GM21717 (cell line): Measurements from ENCODE around the gene SYNGR3.
"Not testable (repeated sequence)": the region's sequence is repeated elsewhere in the genome, so short reads cannot be mapped to it uniquely, and the experiment has no call there.

ENCODE experiments used
- ATAC-seq: cut with Tn5 transposase; IDR thresholded peaks from one replicate; pipeline ENCODE4 v1.9.1; 2021; ENCODE audit warnings: mild to moderate bottlenecking, moderate library complexity; ENCODE audit not compliant: unreplicated experiment

Gene SYNGR3

GRCh38 chr16:2027024-2028010, 37.5 kb downstream of the SYNGR3 start:
- no peak for ATAC-seq

- ATAC-seq = no peak
These were observed 38.4 kb downstream of the SYNGR3 start for GRCh38 chr16:2028146-2028545.

DNA sequence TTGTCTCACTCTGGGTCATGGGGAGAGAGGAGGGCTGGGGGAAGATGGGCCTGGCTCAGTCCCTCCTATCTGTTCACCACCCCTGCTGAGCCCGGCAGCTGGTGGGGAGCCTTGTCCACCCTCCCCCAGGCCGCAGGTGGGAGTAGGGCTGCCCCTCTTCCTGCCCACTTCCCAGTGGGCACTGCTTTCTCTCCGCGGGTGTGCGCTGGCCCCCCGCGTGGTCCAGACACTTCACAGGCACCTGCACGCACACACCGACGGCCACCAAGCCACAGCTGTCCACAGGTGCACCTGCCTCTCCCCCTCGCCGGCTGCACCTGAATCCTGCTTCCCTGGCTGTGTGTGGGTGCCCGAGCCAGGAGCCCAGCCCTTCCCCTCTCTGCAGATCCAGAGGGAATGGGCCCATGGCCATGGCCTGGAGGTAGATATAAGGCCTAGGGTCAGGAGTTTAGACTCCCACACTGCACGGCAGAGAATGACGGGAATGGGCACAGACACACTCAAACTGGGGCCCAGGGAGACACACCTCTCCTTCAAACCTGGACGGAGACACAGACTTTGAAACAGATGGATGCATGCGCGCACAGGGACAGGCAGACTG, 39.0 kb downstream of the SYNGR3 start:
- ATAC-seq = no peak

DNA sequence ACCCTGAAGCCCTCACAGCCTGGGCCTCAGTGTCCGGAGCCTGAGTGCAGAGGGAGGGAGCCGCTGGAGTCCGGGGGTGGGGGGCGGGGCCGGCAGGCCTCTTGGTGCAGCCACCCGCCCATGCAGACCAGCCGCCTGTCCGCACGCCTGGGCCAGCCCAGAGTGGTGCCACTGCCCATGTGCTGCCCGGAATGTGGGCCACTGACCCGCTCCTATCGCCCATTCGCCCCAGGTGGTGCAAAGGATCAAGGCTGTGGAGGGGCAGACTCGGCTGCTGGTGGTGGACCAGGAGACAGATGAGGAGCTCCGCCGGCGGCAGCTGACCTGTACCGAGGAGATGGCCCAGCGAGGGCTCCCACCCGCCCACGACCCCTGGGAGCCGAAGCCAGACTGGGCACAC, 39.6 kb downstream of the SYNGR3 start:
- ATAC-seq = no peak

- ATAC-seq = no peak
These were observed 40.3 kb downstream of the SYNGR3 start for GRCh38 chr16:2030036-2030435.

- ATAC-seq = no peak
These were observed 41.4 kb downstream of the SYNGR3 start for GRCh38 chr16:2031081-2031577.

DNA sequence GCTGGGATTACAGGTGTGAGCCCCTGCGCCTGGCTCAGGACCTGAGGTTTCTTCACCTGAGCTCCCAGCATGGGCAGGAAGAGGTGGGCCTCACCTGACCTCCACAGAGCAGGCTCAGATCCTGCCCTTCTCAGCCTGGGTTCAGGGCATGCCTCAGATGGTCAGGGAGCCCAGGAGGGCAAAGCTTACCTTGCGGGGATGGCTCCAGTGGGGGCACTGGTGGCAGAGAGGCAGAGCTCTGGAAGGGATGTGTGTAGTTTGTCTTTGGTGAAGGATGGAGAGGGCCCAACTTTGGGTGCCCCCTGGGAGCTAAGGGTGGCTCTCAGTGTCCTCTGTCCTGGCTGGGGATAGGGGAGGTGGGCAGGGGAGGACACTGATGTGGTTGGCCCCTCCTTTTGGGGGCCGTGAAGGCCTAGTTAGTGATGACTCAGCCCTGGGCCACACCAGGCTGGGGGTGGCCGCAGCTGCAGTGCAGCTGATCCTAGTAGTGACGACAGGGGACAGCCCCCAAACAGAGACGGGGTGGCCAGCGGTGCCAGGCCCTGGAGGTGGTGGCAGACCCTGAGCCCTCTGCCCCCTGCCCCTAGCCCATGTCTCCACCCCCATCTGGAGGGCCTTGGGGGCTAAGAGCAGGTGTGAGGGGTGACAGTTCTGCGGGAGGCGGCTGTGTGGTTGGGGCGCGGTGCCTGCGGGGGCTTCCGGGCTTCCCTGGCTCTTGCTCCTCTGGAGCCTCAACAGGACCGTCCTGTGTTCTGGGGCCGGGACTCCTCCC, 42.7 kb downstream of the SYNGR3 start:
- ATAC-seq = no peak

- no peak for ATAC-seq
These were observed 43.5 kb downstream of the SYNGR3 start for GRCh38 chr16:2033057-2033908.

DNA sequence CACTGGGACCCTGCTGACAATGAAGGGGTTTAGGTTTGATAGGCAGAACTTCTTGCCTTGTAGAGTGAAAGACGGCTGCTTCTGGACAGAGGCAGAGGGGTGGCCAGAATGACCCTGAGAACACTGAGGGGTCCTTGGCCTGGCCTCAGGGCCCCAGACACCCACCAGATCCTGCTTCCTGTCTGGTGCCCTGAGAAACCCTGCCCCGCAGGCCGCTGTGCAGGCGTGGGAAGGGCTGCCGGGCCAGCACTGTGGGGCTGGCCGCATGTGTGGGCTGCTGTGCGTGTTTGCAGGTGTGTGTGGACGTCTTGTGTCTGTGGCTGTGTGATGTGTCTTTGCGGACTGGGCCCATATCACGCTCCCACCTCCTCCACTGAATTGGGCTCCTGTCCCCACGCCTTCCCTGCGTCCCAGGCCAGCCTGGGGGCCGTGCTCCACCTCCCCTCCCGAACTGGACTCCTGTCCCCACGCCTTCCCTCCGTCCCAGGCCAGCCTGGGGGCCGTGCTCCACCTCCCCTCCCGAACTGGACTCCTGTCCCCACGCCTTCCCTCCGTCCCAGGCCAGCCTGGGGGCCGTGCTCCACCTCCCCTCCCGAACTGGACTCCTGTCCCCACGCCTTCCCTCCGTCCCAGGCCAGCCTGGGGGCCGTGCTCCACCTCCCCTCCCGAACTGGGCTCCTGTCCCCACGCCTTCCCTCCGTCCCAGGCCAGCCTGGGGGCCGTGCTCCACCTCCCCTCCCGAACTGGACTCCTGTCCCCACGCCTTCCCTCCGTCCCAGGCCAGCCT, 44.3 kb downstream of the SYNGR3 start:
- not testable (repeated sequence) for ATAC-seq

- no peak for ATAC-seq
These were observed 45.1 kb downstream of the SYNGR3 start for GRCh38 chr16:2034696-2035430.

- ATAC-seq = no peak
These were observed 45.8 kb downstream of the SYNGR3 start for GRCh38 chr16:2035431-2036199.

DNA sequence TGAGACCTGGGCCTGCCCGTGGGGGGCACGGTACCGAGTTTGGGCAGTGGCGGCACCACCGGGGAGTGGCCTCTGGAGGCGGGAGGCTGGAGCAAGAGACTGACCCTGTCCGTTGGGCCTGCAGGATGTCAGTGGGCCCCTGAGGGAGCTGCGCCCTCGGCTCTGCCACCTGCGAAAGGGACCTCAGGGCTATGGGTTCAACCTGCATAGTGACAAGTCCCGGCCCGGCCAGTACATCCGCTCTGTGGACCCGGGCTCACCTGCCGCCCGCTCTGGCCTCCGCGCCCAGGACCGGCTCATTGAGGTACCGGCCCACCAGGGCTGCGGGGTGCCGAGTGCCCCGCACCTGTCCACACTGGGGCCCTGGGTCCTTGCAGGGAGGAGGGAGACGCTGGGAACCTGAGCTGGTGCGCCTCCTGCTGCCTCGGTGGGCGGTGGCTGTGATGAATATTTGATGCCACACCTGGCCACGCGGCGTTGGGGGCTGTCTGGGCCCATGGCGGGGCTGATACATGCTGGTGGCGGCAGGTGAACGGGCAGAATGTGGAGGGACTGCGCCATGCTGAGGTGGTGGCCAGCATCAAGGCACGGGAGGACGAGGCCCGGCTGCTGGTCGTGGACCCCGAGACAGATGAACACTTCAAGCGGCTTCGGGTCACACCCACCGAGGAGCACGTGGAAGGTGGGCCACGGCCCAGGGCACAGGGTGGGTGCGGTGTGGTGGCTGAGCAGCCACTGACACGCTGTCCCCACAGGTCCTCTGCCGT, 46.6 kb downstream of the SYNGR3 start:
- no peak for ATAC-seq

GRCh38 chr16:2037115-2037514, 47.3 kb downstream of the SYNGR3 start:
- ATAC-seq = no peak

DNA sequence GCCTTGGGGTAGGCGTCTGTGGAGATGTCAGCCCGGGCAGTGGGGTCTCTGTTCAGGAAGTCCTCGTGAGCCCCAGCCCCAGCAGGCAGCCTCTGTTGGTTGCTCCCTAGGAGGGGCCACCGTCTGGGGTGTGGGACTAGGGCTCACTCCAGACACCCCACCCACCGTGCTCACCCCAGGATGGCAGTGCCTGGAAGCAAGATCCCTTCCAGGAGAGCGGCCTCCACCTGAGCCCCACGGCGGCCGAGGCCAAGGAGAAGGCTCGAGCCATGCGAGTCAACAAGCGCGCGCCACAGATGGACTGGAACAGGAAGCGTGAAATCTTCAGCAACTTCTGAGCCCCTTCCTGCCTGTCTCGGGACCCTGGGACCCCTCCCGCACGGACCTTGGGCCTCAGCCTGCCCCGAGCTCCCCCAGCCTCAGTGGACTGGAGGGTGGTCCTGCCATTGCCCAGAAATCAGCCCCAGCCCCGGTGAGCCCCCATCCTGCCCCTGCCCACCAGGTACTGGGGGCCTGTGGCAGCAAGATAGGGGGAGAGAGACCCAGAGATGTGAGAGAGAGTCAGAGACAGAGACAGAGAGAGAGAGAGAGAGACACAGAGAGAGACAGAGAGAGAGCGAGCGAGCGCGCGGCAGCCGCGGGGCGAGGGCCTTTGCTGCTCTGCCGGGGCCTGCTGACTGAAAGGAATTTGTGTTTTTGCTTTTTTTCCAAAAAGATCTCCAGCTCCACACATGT, 48.0 kb downstream of the SYNGR3 start:
- no peak for ATAC-seq

DNA sequence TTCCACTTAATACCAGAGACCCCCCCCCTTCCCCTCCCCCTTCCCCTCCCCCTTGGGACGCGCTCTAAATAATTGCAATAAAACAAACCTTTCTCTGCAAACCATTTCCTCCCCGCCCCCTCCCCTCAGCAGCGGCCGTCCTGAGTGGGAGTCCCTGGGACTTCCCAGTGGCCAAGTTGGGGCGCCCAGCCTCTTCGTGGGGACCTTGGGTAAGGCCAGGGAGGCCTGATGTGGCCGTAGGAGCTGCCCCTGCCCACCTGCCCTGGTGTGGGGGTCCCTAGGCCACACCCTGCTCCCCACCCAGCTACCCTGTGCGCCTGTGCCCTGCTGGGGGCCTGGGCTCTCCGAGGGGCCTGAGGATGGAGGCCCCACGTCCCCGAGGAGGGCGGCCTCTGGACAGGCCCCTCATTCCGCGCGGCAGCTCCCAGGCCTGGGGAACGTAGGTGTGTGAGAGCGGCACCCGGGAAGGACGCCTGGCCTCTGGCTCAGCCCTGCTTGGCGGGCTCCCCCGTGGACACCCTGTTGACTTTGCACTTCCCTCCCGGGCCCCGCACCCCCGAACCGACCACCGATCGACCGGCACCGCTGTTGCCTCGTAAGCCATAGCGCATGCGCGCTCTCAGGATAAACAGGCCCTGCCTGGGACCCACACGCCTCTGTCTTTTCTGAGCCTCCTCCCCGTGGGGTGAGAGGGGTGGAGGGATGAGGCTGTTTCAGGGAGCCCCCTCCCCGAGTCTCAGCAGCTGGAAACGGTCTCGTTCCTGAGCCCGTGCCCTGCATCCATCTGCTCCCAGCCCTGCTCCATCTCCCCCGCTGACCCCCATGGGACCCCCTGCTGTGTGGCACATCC, 48.8 kb downstream of the SYNGR3 start:
- ATAC-seq = no peak
